Mesendoderm (in vitro differentiated cells): ENCODE results near the gene DNAJC12.
A peak's percentile ranks its signal among the peaks of the same experiment; 100 is the strongest.

ENCODE experiments used
- DNase-seq: peaks from one replicate; pipeline ENCODE4 v3.0.0; 2013
- H2AK5ac ChIP-seq: 2 replicates; pipeline ENCODE4 v1.6.1; 2013; ENCODE audit warnings: low read length, inconsistent platforms
- H2BK120ac ChIP-seq: 2 replicates; pipeline ENCODE4 v1.6.1; 2013; ENCODE audit warnings: low read depth, mild to moderate bottlenecking, low read length, moderate library complexity, mixed read lengths
- H2BK15ac ChIP-seq: replicated peaks from 2 replicates; pipeline ENCODE4 v1.6.1; 2013; ENCODE audit warnings: low read depth, mild to moderate bottlenecking, moderate library complexity
- H2BK5ac ChIP-seq: 2 replicates; pipeline ENCODE4 v1.6.1; 2013; ENCODE audit warnings: low read length, inconsistent platforms
- H3K18ac ChIP-seq: 2 replicates; pipeline ENCODE4 v1.6.1; 2013; ENCODE audit warnings: mild to moderate bottlenecking, low read length, mixed read lengths
- H3K23ac ChIP-seq: one replicate; pipeline ENCODE4 v1.6.1; 2013; ENCODE audit warnings: low read length
- H3K27ac ChIP-seq: 2 replicates; pipeline ENCODE4 v1.5.1; 2013; ENCODE audit warnings: low read depth, mild to moderate bottlenecking, inconsistent platforms, low read length, moderate library complexity
- H3K27me3 ChIP-seq: 2 replicates; pipeline ENCODE4 v1.6.1; 2013; ENCODE audit warnings: low read length, control low read depth, mild to moderate bottlenecking, inconsistent platforms; ENCODE audit not compliant: insufficient read depth, poor library complexity
- H3K36me3 ChIP-seq: 2 replicates; pipeline ENCODE4 v1.6.1; 2013; ENCODE audit warnings: low read length, inconsistent platforms; ENCODE audit not compliant: control insufficient read depth, insufficient read depth
- H3K4ac ChIP-seq: one replicate; pipeline ENCODE4 v1.6.1; 2013; ENCODE audit warnings: low read depth, mild to moderate bottlenecking, low read length, moderate library complexity
- H3K4me1 ChIP-seq: 2 replicates; pipeline ENCODE4 v1.6.1; 2013; ENCODE audit warnings: low read depth, low read length, inconsistent platforms; ENCODE audit not compliant: control insufficient read depth
- H3K4me2 ChIP-seq: 2 replicates; pipeline ENCODE4 v1.6.1; 2013; ENCODE audit warnings: low read length
- H3K4me3 ChIP-seq: 2 replicates; pipeline ENCODE4 v1.5.1; 2013; ENCODE audit warnings: mild to moderate bottlenecking, low read length
- H3K56ac ChIP-seq: one replicate; pipeline ENCODE4 v1.6.1; 2013; ENCODE audit warnings: low read length
- H3K79me1 ChIP-seq: 2 replicates; pipeline ENCODE4 v1.6.1; 2013; ENCODE audit warnings: low read length, inconsistent platforms
- H3K79me2 ChIP-seq: 2 replicates; pipeline ENCODE4 v1.6.1; 2013; ENCODE audit warnings: mild to moderate bottlenecking, low read length; ENCODE audit not compliant: control insufficient read depth, insufficient read depth
- H3K9ac ChIP-seq: 2 replicates; pipeline ENCODE4 v1.6.1; 2013; ENCODE audit warnings: low read length, inconsistent platforms
- H4K5ac ChIP-seq: one replicate; pipeline ENCODE4 v1.6.1; 2013; ENCODE audit warnings: low read length
- H4K8ac ChIP-seq: one replicate; pipeline ENCODE4 v1.6.1; 2013; ENCODE audit warnings: low read depth, mild to moderate bottlenecking, control low read depth, low read length, moderate library complexity
- WGBS: extraction: QIAGEN DNeasy Blood & Tissue Kit; methylation state at CpG from one replicate; pipeline ENCODE4 v1.1.7; 2013; ENCODE audit warnings: low lambda C conversion rate, missing lambda C conversion rate; ENCODE audit not compliant: insufficient coverage; ENCODE audit errors: extremely low coverage; 5-methylcytosine and 5-hydroxymethylcytosine counted together

Gene DNAJC12

GRCh38 chr10:67863094-67863493 lies 25.1 kb upstream of the DNAJC12 start:
- no peaks in the 10 kb centered on the region for H3K79me2 ChIP-seq
- no peak overlapping the region for H4K5ac ChIP-seq
- H3K4ac ChIP-seq: no peak overlapping the region
- no peak overlapping the region for H3K4me3 ChIP-seq
- no peaks in the 10 kb centered on the region for H3K27me3 ChIP-seq
- H3K4me2 ChIP-seq: no peak overlapping the region
- WGBS: no CpG with 5 or more reads among the region's 2 CpGs
- H3K23ac ChIP-seq: no peak overlapping the region
- no peak overlapping the region for H2BK15ac ChIP-seq
- DNase-seq: no peak
- no peaks in the 10 kb centered on the region for H3K36me3 ChIP-seq
- no peak overlapping the region for H2AK5ac ChIP-seq
- H2BK5ac ChIP-seq: no peak overlapping the region
- no peak overlapping the region for H3K56ac ChIP-seq
- H2BK120ac ChIP-seq: no peak overlapping the region
- no peak overlapping the region for H3K18ac ChIP-seq
- H3K27ac ChIP-seq: no peak overlapping the region
- H3K79me1 ChIP-seq: no peaks in the 10 kb centered on the region
- no peak overlapping the region for H3K9ac ChIP-seq
- H3K4me1 ChIP-seq: peaks cover 8% of the 10 kb centered on the region
- H4K8ac ChIP-seq: no peak overlapping the region

- no peaks in the 10 kb centered on the region for H3K27me3 ChIP-seq
- H2AK5ac ChIP-seq: no peak overlapping the region
- H2BK5ac ChIP-seq: peak overlapping the region; percentile 54
- no peaks in the 10 kb centered on the region for H3K36me3 ChIP-seq
- H4K5ac ChIP-seq: no peak overlapping the region
- H2BK15ac ChIP-seq: no peak overlapping the region
- peak overlapping the region; percentile 81 for H3K4ac ChIP-seq
- peaks cover 8% of the 10 kb centered on the region for H3K4me1 ChIP-seq
- no peak overlapping the region for H3K18ac ChIP-seq
- no peak overlapping the region for H3K27ac ChIP-seq
- no peak overlapping the region for H3K23ac ChIP-seq
- no peaks in the 10 kb centered on the region for H3K79me1 ChIP-seq
- H3K79me2 ChIP-seq: no peaks in the 10 kb centered on the region
- no peak overlapping the region for H3K4me2 ChIP-seq
- no CpG with 5 or more reads among the region's 4 CpGs for WGBS
- H4K8ac ChIP-seq: no peak overlapping the region
- peak; percentile 82 for DNase-seq
- H3K4me3 ChIP-seq: no peak overlapping the region
- H2BK120ac ChIP-seq: peak overlapping the region; percentile 78
- H3K9ac ChIP-seq: peak overlapping the region; percentile 27
- H3K56ac ChIP-seq: peak overlapping the region; percentile 76
Observed at GRCh38 chr10:67861750-67862432, 23.9 kb upstream of the DNAJC12 start.

- Histone ChIP-seq H3K9ac (no peak overlapping the region), H3K27ac (no peak overlapping the region), H4K8ac (no peak overlapping the region), H3K79me2 (no peaks in the 10 kb centered on the region), H3K4me1 (peaks cover 8% of the 10 kb centered on the region), H3K27me3 (no peaks in the 10 kb centered on the region), H3K79me1 (no peaks in the 10 kb centered on the region), H3K4me3 (no peak overlapping the region), H3K4ac (no peak overlapping the region), H3K36me3 (no peaks in the 10 kb centered on the region), H3K18ac (no peak overlapping the region), H4K5ac (no peak overlapping the region), H3K23ac (no peak overlapping the region), H3K56ac (no peak overlapping the region), H3K4me2 (no peak overlapping the region), H2BK5ac (no peak overlapping the region), H2BK15ac (no peak overlapping the region), H2BK120ac (no peak overlapping the region), H2AK5ac (no peak overlapping the region)
- 100% methylated on average over 1 of the region's 2 CpGs for WGBS
- no peak for DNase-seq
Observed at GRCh38 chr10:67858971-67859370, 21.0 kb upstream of the DNAJC12 start.

- no peak overlapping the region for H3K9ac ChIP-seq
Observed at GRCh38 chr10:67853512-67853911, 15.5 kb upstream of the DNAJC12 start.

GRCh38 chr10:67852761-67853160 lies 14.8 kb upstream of the DNAJC12 start:
- Histone ChIP-seq H2AK5ac (no peak overlapping the region), H4K5ac (no peak overlapping the region), H2BK5ac (no peak overlapping the region), H3K79me2 (no peaks in the 10 kb centered on the region), H3K9ac (no peak overlapping the region), H3K4me1 (no peaks in the 10 kb centered on the region), H2BK120ac (no peak overlapping the region), H3K4me2 (no peak overlapping the region), H3K18ac (no peak overlapping the region), H3K79me1 (no peaks in the 10 kb centered on the region), H3K4ac (no peak overlapping the region), H3K27me3 (no peaks in the 10 kb centered on the region), H3K23ac (no peak overlapping the region), H3K36me3 (no peaks in the 10 kb centered on the region), H3K56ac (no peak overlapping the region), H2BK15ac (no peak overlapping the region), H3K27ac (no peak overlapping the region), H3K4me3 (no peak overlapping the region), H4K8ac (no peak overlapping the region)
- no CpG with 5 or more reads among the region's 5 CpGs for WGBS
- DNase-seq: no peak

More at GRCh38 chr10:67853512-67853911, 15.5 kb upstream of the DNAJC12 start:
- DNase-seq: no peak
- Histone ChIP-seq H2BK120ac (no peak overlapping the region), H3K4ac (no peak overlapping the region), H2BK15ac (no peak overlapping the region), H3K79me1 (no peaks in the 10 kb centered on the region), H3K56ac (no peak overlapping the region), H3K27me3 (no peaks in the 10 kb centered on the region), H2AK5ac (no peak overlapping the region), H2BK5ac (no peak overlapping the region), H3K4me3 (no peak overlapping the region), H3K18ac (no peak overlapping the region), H3K4me2 (no peak overlapping the region), H3K23ac (no peak overlapping the region), H3K79me2 (no peaks in the 10 kb centered on the region), H4K8ac (no peak overlapping the region), H4K5ac (no peak overlapping the region), H3K36me3 (no peaks in the 10 kb centered on the region), H3K4me1 (no peaks in the 10 kb centered on the region), H3K27ac (no peak overlapping the region)
- no CpG with 5 or more reads among the region's 3 CpGs for WGBS

GRCh38 chr10:67851186-67851585 lies 13.2 kb upstream of the DNAJC12 start:
- Histone ChIP-seq H2BK5ac (no peak overlapping the region), H3K27me3 (no peaks in the 10 kb centered on the region), H4K8ac (no peak overlapping the region), H2BK15ac (no peak overlapping the region), H2AK5ac (no peak overlapping the region), H3K56ac (no peak overlapping the region), H3K9ac (no peak overlapping the region), H3K27ac (no peak overlapping the region), H3K4me3 (no peak overlapping the region), H4K5ac (no peak overlapping the region), H3K18ac (no peak overlapping the region), H3K79me2 (no peaks in the 10 kb centered on the region), H3K4me1 (no peaks in the 10 kb centered on the region), H2BK120ac (no peak overlapping the region), H3K36me3 (no peaks in the 10 kb centered on the region), H3K4me2 (no peak overlapping the region), H3K23ac (no peak overlapping the region), H3K4ac (no peak overlapping the region), H3K79me1 (no peaks in the 10 kb centered on the region)
- no peak for DNase-seq
- no CpG with 5 or more reads among the region's 2 CpGs for whole genome bisulfite sequencing
